IMR-90 (cell line): ENCODE measurements around the gene ROBO1.

ENCODE experiments used
- BHLHE40 ChIP-seq: fragments of 150-350 bp; IDR thresholded peaks from 2 replicates; pipeline ENCODE4 v1.6.1; 2016; ENCODE audit warnings: mild to moderate bottlenecking, low read depth, low read length
- CEBPB ChIP-seq: IDR thresholded peaks from 2 replicates; pipeline ENCODE4 v1.6.1; 2012; ENCODE audit warnings: low read depth, low read length, improper control_type of control experiment
- CTCF ChIP-seq: conservative IDR thresholded peaks from 2 replicates; pipeline ENCODE4 v1.5.1; 2012; ENCODE audit warnings: mild to moderate bottlenecking, low read depth, low read length, improper control_type of control experiment
- FOS ChIP-seq: fragments of 150-350 bp; IDR thresholded peaks from 2 replicates; pipeline ENCODE4 v1.6.1; 2016; ENCODE audit warnings: low read depth, low read length
- MAFK ChIP-seq: IDR thresholded peaks from 2 replicates; pipeline ENCODE4 v1.6.1; 2012; ENCODE audit warnings: low read depth, low read length, improper control_type of control experiment
- MAZ ChIP-seq: IDR thresholded peaks from 2 replicates; pipeline ENCODE4 v1.6.1; 2012; ENCODE audit warnings: low read depth, mild to moderate bottlenecking, low read length, improper control_type of control experiment, moderate library complexity, borderline replicate concordance
- POLR2A ChIP-seq: IDR thresholded peaks from 2 replicates; pipeline ENCODE4 v1.6.1; 2012; ENCODE audit warnings: mild to moderate bottlenecking, low read depth, low read length
- RAD21 ChIP-seq: IDR thresholded peaks from 2 replicates; pipeline ENCODE4 v1.6.1; 2012; ENCODE audit warnings: low read length, improper control_type of control experiment
- RFX5 ChIP-seq: IDR thresholded peaks from 2 replicates; pipeline ENCODE4 v1.8.0; 2012; ENCODE audit warnings: low read depth, mild to moderate bottlenecking, low read length, moderate library complexity
- SMC3 ChIP-seq: fragments of 150-350 bp; IDR thresholded peaks from 2 replicates; pipeline ENCODE4 v1.6.1; 2016; ENCODE audit warnings: low read depth, mild to moderate bottlenecking, antibody characterized with exemption, low read length, moderate library complexity
- USF2 ChIP-seq: fragments of 150-350 bp; IDR thresholded peaks from 2 replicates; pipeline ENCODE4 v1.6.1; 2017; ENCODE audit warnings: mild to moderate bottlenecking, antibody characterized with exemption, low read length, low read depth

GRCh38 chr3:78832785-78833204, 935.0 kb downstream of the ROBO1 start:
- TF ChIP-seq CTCF = no peak
- no peak for TF ChIP-seq MAZ
- TF ChIP-seq POLR2A = no peak
- TF ChIP-seq USF2 = no peak
- TF ChIP-seq CEBPB = no peak
- no peak for TF ChIP-seq RFX5
- TF ChIP-seq BHLHE40 = no peak
- TF ChIP-seq FOS = no peak
- no peak for TF ChIP-seq SMC3
- TF ChIP-seq RAD21 = no peak
- TF ChIP-seq MAFK = no peak
